GM18505 (cell line): ENCODE data around the gene SCUBE2.

Source experiments
- ATAC-seq: cut with Tn5 transposase; IDR thresholded peaks from one replicate; pipeline ENCODE4 v1.9.1; 2021; ENCODE audit not compliant: unreplicated experiment
- POLR2A ChIP-seq: IDR thresholded peaks from 4 replicates; pipeline ENCODE4 v1.6.1; 2011; ENCODE audit warnings: borderline replicate concordance; ENCODE audit not compliant: insufficient read depth, insufficient read length; ENCODE audit errors: extremely low read depth

Gene SCUBE2

GRCh38 chr11:9060700-9061111 is 30.7 kb downstream of the SCUBE2 start:
- ATAC-seq, result peak; percentile 98

GRCh38 chr11:9059406-9059805 is 32.0 kb downstream of the SCUBE2 start:
- no peak for TF ChIP-seq POLR2A
- ATAC-seq, result no peak

More at GRCh38 chr11:9060700-9061111, 30.7 kb downstream of the SCUBE2 start:
- TF ChIP-seq POLR2A, result no peak

GRCh38 chr11:9057888-9058287 is 33.5 kb downstream of the SCUBE2 start:
- no peak for TF ChIP-seq POLR2A
- ATAC-seq, result no peak

- ATAC-seq, result no peak
- TF ChIP-seq POLR2A, result no peak
Measured at GRCh38 chr11:9057007-9057406, 34.4 kb downstream of the SCUBE2 start.

GRCh38 chr11:9056467-9056866 is 34.9 kb downstream of the SCUBE2 start:
- ATAC-seq, result no peak
- TF ChIP-seq POLR2A, result no peak

GRCh38 chr11:9053316-9054035 is 37.9 kb downstream of the SCUBE2 start:
- no peak for ATAC-seq
- no peak for TF ChIP-seq POLR2A

- ATAC-seq, result no peak
- TF ChIP-seq POLR2A, result no peak
Measured at GRCh38 chr11:9052316-9052715, 39.1 kb downstream of the SCUBE2 start.

GRCh38 chr11:9049959-9050358 is 41.4 kb downstream of the SCUBE2 start:
- no peak for ATAC-seq

GRCh38 chr11:9047964-9048523 is 43.4 kb downstream of the SCUBE2 start:
- no peak for TF ChIP-seq POLR2A
- ATAC-seq, result no peak

More at GRCh38 chr11:9049959-9050358, 41.4 kb downstream of the SCUBE2 start:
- no peak for TF ChIP-seq POLR2A

GRCh38 chr11:9046481-9046880 is 44.9 kb downstream of the SCUBE2 start:
- TF ChIP-seq POLR2A, result no peak
- no peak for ATAC-seq

- TF ChIP-seq POLR2A, result no peak
- no peak for ATAC-seq
Measured at GRCh38 chr11:9042488-9042887, 48.9 kb downstream of the SCUBE2 start.

- ATAC-seq, result no peak
- no peak for TF ChIP-seq POLR2A
Measured at GRCh38 chr11:9041747-9042146, 49.7 kb downstream of the SCUBE2 start.

GRCh38 chr11:9040410-9040809 is 51.0 kb downstream of the SCUBE2 start:
- no peak for TF ChIP-seq POLR2A
- ATAC-seq, result no peak

GRCh38 chr11:9039863-9040262 is 51.5 kb downstream of the SCUBE2 start:
- ATAC-seq, result no peak
- TF ChIP-seq POLR2A, result no peak
